GM12878 (cell line): Measurements from ENCODE around the gene TP53BP1. TPM values are rescaled to one million over a fixed set of nuclear protein-coding genes. Genes with fewer than 3 reads are reported as not detected.

ENCODE experiments used
- ATAC-seq: fragments of 200-7000 bp; cut with Tn5 transposase; 3 replicates; pipeline ENCODE4 v1.9.1; 2020; ENCODE audit warnings: mild to moderate bottlenecking, moderate library complexity
- BruUV-seq: library from RNA; stranded (reverse); fragments of 400-500 nt; replicated peaks from 2 replicates; lab custom pipeline; 2021; lab: Mats Ljungman, UMichigan
- CTCF ChIA-PET: fragments of 300-600 bp; sonication (Branson Sonifier 250); formaldehyde crosslinking; extraction: SDS; loops from one replicate; lab custom pipeline; 2021; ENCODE audit warnings: inconsistent platforms; lab: Yijun Ruan, JAX
- POLR2A ChIA-PET: fragments of 350-600 bp; formaldehyde crosslinking; extraction: SDS; loops from one replicate; lab custom pipeline; 2021; ENCODE audit warnings: inconsistent platforms; lab: Charles Lee
- RAD21 ChIA-PET: fragments of 300-600 bp; sonication (Branson Sonifier 250); formaldehyde crosslinking; loops from one replicate; lab custom pipeline; 2023; ENCODE audit warnings: antibody characterized with exemption; ENCODE audit not compliant: unreplicated experiment; lab: Charles Lee
- SMC1A ChIA-PET: fragments of 300-600 bp; sonication (Branson Sonifier 250); formaldehyde crosslinking; loops from one replicate; lab custom pipeline; 2023; ENCODE audit not compliant: unreplicated experiment, uncharacterized antibody; lab: Charles Lee
- DNase-seq: peaks from one replicate; pipeline ENCODE4 v3.0.0-alpha.2; 2011; ENCODE audit warnings: low read depth, low spot score
- FAIRE-seq: peaks from 3 replicates; lab custom pipeline; 2011; peaks lifted over from hg19 to GRCh38; lab: Jason Lieb, UNC
- H2AFZ ChIP-seq: 2 replicates; pipeline ENCODE4 v1.6.0; 2011; ENCODE audit warnings: low read depth, low read length, control low read depth; ENCODE audit not compliant: control insufficient read depth
- H3K27ac ChIP-seq: 2 replicates; pipeline ENCODE4 v1.5.1; 2011; ENCODE audit warnings: control low read depth; ENCODE audit not compliant: control insufficient read depth, insufficient read depth
- H3K27me3 ChIP-seq, 2 experiments: replicated peaks in 1 of 2; 2 replicates each; pipeline versions ENCODE4 v1.6.0 to v1.6.1; 2011; ENCODE audit warnings: low read length in 1 of 2; ENCODE audit not compliant: control insufficient read depth in 2 of 2, insufficient read depth in 2 of 2
- H3K36me3 ChIP-seq, 2 experiments: 2 replicates each; pipeline ENCODE4 v1.5.1; 2011; ENCODE audit warnings: low read length in 1 of 2; ENCODE audit not compliant: control insufficient read depth in 2 of 2, insufficient read depth in 2 of 2
- H3K4me1 ChIP-seq: 2 replicates; pipeline ENCODE4 v1.6.1; 2011; ENCODE audit warnings: mild to moderate bottlenecking, low read length, moderate library complexity, mixed read lengths; ENCODE audit not compliant: control insufficient read depth, insufficient read depth
- H3K4me2 ChIP-seq: 2 replicates; pipeline ENCODE4 v1.6.0; 2011; ENCODE audit warnings: control low read depth; ENCODE audit not compliant: control insufficient read depth, insufficient read depth
- H3K4me3 ChIP-seq: fragments of 200-600 bp; sonication (generic); 2 replicates; pipeline ENCODE4 v1.5.1; 2016
- H3K79me2 ChIP-seq: 2 replicates; pipeline ENCODE4 v1.6.0; 2011; ENCODE audit warnings: low read length; ENCODE audit not compliant: control insufficient read depth, insufficient read depth
- H3K9ac ChIP-seq: 2 replicates; pipeline ENCODE4 v1.8.0; 2011; ENCODE audit warnings: low read length, control low read depth, mixed read lengths; ENCODE audit not compliant: control insufficient read depth, insufficient read depth
- H3K9me3 ChIP-seq: replicated peaks from 3 replicates; pipeline ENCODE4 v1.5.1; 2011; ENCODE audit warnings: mild to moderate bottlenecking, low read length; ENCODE audit not compliant: control insufficient read depth, insufficient read depth
- H4K20me1 ChIP-seq: 2 replicates; pipeline ENCODE4 v1.6.0; 2011; ENCODE audit not compliant: control insufficient read depth, insufficient read depth
- ATF7 ChIP-seq: fragments of 450-650 bp; IDR thresholded peaks from 2 replicates; pipeline ENCODE4 v1.6.1; 2016; ENCODE audit warnings: low read depth, mild to moderate bottlenecking
- EP300 ChIP-seq, 2 experiments: fragments of 150-350 bp in 1 of 2; IDR thresholded peaks; 2 replicates each; pipeline ENCODE4 v1.6.1; 2011 to 2012; ENCODE audit warnings: low read depth in 2 of 2, low read length in 2 of 2, borderline replicate concordance in 1 of 2, improper control_type of control experiment in 1 of 2, inconsistent platforms in 1 of 2; ENCODE audit not compliant: control insufficient read depth in 1 of 2
- GABPA ChIP-seq: IDR thresholded peaks from 2 replicates; pipeline ENCODE4 v1.6.1; 2014; ENCODE audit warnings: antibody characterized with exemption, low read depth, mild to moderate bottlenecking, inconsistent platforms
- JUNB ChIP-seq: IDR thresholded peaks from 2 replicates; pipeline ENCODE4 v1.6.1; 2016; ENCODE audit warnings: antibody characterized with exemption, mild to moderate bottlenecking
- MYB ChIP-seq: fragments of 150-350 bp; IDR thresholded peaks from 2 replicates; pipeline ENCODE4 v1.6.1; 2014; ENCODE audit warnings: mild to moderate bottlenecking, low read depth, low read length, borderline replicate concordance
- PAX8 ChIP-seq: fragments of 450-650 bp; IDR thresholded peaks from 2 replicates; pipeline ENCODE4 v1.6.1; 2017; ENCODE audit warnings: mild to moderate bottlenecking, moderate library complexity
- RELA ChIP-seq: fragments of 450-650 bp; IDR thresholded peaks from 2 replicates; pipeline ENCODE4 v1.8.0; 2014; ENCODE audit warnings: borderline replicate concordance; ENCODE audit not compliant: partially characterized antibody
- SIX5 ChIP-seq: IDR thresholded peaks from 2 replicates; pipeline ENCODE4 v1.6.1; 2011; ENCODE audit warnings: mild to moderate bottlenecking, low read depth, low read length, moderate library complexity; ENCODE audit not compliant: severe bottlenecking
- ZNF384 ChIP-seq: IDR thresholded peaks from 2 replicates; pipeline ENCODE4 v1.6.1; 2012; ENCODE audit warnings: low read depth, mild to moderate bottlenecking, low read length, improper control_type of control experiment, borderline replicate concordance
- ZZZ3 ChIP-seq: IDR thresholded peaks from 2 replicates; pipeline ENCODE4 v1.6.1; 2011; ENCODE audit warnings: low read depth; ENCODE audit not compliant: control insufficient read depth, insufficient read length
- WGBS: methylation state at CpG from one replicate; pipeline ENCODE4 v1.1.6; 2016; ENCODE audit warnings: low lambda C conversion rate; ENCODE audit not compliant: insufficient replicate concordance, insufficient coverage; ENCODE audit errors: missing lambda C conversion rate; 5-methylcytosine and 5-hydroxymethylcytosine counted together
- in situ Hi-C: fragments of 300-500 bp; cut with MboI; formaldehyde crosslinking; loops from 9 replicates; pipeline ENCODE4 v1.14.3; 2018; ENCODE audit warnings: mixed read lengths
- intact Hi-C: fragments of 100-400 bp; cut with micrococcal nuclease; formaldehyde crosslinking; loops from one replicate; pipeline ENCODE4 v1.14.2; 2022; ENCODE audit not compliant: unreplicated experiment
- polyA plus RNA-seq, 11 experiments: library from polyadenylated mRNA; depleted of rRNA in 4 of 11; unstranded in 6 of 11; stranded (reverse) in 5 of 11; fragments of >200 nt; fragmentation: Nextera tagmentation in 4 of 11; fragmentation: Illumina TruSeq in 1 of 11; extraction: Ambion mirVana in 4 of 11; extraction: Trizol in 1 of 11; gene quantifications; 1 replicate in 1 of 11; 2 replicates in 10 of 11; pipeline versions ENCODE4 v1.2.1 to v1.2.3, GENCODE V29; 2011 to 2016; ENCODE audit warnings: inconsistent platforms in 2 of 11, missing spikeins in 2 of 11, low read depth in 1 of 11
- total RNA-seq, 4 experiments: library from RNA; depleted of rRNA in 3 of 4; stranded (reverse); fragments of >200 nt in 3 of 4; fragmentation: Illumina TruSeq in 1 of 4; extraction: Trizol in 1 of 4; gene quantifications; 2 replicates each; pipeline versions ENCODE4 v1.2.1 to v1.2.3, GENCODE V29; 2013 to 2021
- TF ChIP-seq, protein P1 (sequence below): fragments of 450-650 bp; IDR thresholded peaks from 2 replicates; pipeline ENCODE4 v1.6.1; 2018; ENCODE audit warnings: borderline replicate concordance, mild to moderate bottlenecking; ENCODE audit not compliant: partially characterized antibody
- TF ChIP-seq, protein P2 (sequence below): fragments of 450-650 bp; IDR thresholded peaks from 2 replicates; pipeline ENCODE4 v1.6.1; 2017; ENCODE audit warnings: antibody characterized with exemption, mild to moderate bottlenecking, moderate library complexity
- TF ChIP-seq, protein P3 (sequence below): fragments of 450-650 bp; IDR thresholded peaks from 2 replicates; pipeline ENCODE4 v1.6.1; 2016; ENCODE audit warnings: mild to moderate bottlenecking, moderate library complexity, borderline replicate concordance

TP53BP1 gene
- total and polyA plus RNA-seq, 10 of the 15 experiments (the other 5 are each of a cell fraction or from before 2014, with no cell fraction given) = 6.2 to 50.2 (median 19.3) TPM

DNA sequence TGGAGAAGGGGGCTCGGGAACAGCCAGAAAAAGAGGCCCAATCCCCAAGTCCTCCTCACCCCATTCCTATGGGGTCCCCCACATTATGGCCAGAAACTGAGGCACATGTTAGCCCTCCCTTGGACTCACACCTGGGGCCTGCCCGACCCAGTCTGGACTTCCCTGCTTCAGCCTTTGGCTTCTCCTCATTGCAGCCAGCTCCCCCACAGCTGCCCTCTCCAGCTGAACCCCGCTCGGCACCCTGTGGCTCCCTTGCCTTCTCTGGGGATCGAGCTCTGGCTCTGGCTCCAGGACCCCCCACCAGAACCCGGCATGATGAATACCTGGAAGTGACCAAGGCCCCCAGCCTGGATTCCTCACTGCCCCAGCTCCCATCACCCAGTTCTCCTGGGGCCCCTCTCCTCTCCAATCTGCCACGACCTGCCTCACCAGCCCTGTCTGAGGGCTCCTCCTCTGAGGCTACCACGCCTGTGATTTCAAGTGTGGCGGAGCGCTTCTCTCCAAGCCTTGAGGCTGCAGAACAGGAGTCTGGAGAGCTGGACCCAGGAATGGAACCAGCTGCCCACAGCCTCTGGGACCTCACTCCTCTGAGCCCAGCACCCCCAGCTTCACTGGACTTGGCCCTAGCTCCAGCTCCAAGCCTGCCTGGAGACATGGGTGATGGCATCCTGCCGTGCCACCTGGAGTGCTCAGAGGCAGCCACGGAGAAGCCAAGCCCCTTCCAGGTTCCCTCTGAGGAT is 35.0 kb upstream of the TP53BP1 start:
- Histone ChIP-seq H3K27me3 (no peaks in the 10 kb centered on the region; a peak in 1 of 4 replicates), H3K4me3 (no peak overlapping the region), H4K20me1 (no peaks in the 10 kb centered on the region), H3K4me1 (no peaks in the 10 kb centered on the region), H3K9ac (no peak overlapping the region), H3K79me2 (no peaks in the 10 kb centered on the region), H3K9me3 (no peaks in the 10 kb centered on the region), H2AFZ (no peak overlapping the region), H3K27ac (no peak overlapping the region), H3K36me3 (no peaks in the 10 kb centered on the region), H3K4me2 (no peak overlapping the region)
- no TSS peak for BruUV-seq
- FAIRE-seq = no peak
- in situ Hi-C loops = no loop called here
- ATAC-seq = no peak
- CTCF ChIA-PET = no interaction called here
- SMC1A ChIA-PET = no interaction called here
- RAD21 ChIA-PET = no interaction called here
- POLR2A ChIA-PET = no interaction called here
- intact Hi-C loops = no loop called here
- 50% methylated on average over 12 of the region's 12 CpGs for WGBS
- no peak for DNase-seq
- TF ChIP-seq, protein P1, sequence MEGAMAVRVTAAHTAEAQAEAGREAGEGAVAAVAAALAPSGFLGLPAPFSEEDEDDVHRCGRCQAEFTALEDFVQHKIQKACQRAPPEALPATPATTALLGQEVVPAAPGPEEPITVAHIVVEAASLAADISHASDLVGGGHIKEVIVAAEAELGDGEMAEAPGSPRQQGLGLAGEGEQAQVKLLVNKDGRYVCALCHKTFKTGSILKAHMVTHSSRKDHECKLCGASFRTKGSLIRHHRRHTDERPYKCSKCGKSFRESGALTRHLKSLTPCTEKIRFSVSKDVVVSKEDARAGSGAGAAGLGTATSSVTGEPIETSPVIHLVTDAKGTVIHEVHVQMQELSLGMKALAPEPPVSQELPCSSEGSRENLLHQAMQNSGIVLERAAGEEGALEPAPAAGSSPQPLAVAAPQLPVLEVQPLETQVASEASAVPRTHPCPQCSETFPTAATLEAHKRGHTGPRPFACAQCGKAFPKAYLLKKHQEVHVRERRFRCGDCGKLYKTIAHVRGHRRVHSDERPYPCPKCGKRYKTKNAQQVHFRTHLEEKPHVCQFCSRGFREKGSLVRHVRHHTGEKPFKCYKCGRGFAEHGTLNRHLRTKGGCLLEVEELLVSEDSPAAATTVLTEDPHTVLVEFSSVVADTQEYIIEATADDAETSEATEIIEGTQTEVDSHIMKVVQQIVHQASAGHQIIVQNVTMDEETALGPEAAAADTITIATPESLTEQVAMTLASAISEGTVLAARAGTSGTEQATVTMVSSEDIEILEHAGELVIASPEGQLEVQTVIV = no peak
- no peak for TF ChIP-seq GABPA
- no peak for TF ChIP-seq ZNF384
- no peak for TF ChIP-seq MYB
- no peak for TF ChIP-seq ZZZ3
- no peak for TF ChIP-seq PAX8
- no peak for TF ChIP-seq EP300 (IDR thresholded peaks at IDR 0.05; ENCODE audit: borderline replicate concordance in 1 of 2, control insufficient read depth in 1 of 2, low read depth in 2 of 2, low read length in 2 of 2)
- no peak for TF ChIP-seq RELA
- TF ChIP-seq JUNB = no peak
- no peak for TF ChIP-seq SIX5
- TF ChIP-seq, protein P2, sequence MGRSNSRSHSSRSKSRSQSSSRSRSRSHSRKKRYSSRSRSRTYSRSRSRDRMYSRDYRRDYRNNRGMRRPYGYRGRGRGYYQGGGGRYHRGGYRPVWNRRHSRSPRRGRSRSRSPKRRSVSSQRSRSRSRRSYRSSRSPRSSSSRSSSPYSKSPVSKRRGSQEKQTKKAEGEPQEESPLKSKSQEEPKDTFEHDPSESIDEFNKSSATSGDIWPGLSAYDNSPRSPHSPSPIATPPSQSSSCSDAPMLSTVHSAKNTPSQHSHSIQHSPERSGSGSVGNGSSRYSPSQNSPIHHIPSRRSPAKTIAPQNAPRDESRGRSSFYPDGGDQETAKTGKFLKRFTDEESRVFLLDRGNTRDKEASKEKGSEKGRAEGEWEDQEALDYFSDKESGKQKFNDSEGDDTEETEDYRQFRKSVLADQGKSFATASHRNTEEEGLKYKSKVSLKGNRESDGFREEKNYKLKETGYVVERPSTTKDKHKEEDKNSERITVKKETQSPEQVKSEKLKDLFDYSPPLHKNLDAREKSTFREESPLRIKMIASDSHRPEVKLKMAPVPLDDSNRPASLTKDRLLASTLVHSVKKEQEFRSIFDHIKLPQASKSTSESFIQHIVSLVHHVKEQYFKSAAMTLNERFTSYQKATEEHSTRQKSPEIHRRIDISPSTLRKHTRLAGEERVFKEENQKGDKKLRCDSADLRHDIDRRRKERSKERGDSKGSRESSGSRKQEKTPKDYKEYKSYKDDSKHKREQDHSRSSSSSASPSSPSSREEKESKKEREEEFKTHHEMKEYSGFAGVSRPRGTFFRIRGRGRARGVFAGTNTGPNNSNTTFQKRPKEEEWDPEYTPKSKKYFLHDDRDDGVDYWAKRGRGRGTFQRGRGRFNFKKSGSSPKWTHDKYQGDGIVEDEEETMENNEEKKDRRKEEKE = no peak
- TF ChIP-seq, protein P3, sequence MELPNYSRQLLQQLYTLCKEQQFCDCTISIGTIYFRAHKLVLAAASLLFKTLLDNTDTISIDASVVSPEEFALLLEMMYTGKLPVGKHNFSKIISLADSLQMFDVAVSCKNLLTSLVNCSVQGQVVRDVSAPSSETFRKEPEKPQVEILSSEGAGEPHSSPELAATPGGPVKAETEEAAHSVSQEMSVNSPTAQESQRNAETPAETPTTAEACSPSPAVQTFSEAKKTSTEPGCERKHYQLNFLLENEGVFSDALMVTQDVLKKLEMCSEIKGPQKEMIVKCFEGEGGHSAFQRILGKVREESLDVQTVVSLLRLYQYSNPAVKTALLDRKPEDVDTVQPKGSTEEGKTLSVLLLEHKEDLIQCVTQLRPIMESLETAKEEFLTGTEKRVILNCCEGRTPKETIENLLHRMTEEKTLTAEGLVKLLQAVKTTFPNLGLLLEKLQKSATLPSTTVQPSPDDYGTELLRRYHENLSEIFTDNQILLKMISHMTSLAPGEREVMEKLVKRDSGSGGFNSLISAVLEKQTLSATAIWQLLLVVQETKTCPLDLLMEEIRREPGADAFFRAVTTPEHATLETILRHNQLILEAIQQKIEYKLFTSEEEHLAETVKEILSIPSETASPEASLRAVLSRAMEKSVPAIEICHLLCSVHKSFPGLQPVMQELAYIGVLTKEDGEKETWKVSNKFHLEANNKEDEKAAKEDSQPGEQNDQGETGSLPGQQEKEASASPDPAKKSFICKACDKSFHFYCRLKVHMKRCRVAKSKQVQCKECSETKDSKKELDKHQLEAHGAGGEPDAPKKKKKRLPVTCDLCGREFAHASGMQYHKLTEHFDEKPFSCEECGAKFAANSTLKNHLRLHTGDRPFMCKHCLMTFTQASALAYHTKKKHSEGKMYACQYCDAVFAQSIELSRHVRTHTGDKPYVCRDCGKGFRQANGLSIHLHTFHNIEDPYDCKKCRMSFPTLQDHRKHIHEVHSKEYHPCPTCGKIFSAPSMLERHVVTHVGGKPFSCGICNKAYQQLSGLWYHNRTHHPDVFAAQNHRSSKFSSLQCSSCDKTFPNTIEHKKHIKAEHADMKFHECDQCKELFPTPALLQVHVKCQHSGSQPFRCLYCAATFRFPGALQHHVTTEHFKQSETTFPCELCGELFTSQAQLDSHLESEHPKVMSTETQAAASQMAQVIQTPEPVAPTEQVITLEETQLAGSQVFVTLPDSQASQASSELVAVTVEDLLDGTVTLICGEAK = no peak
- no peak for TF ChIP-seq ATF7
